ENCODE results near the gene RNF41.

RNF41 gene

GRCh38 chr12:56242986-56243385, 21.3 kb upstream of the RNF41 start:
- DNase-seq, result no peak

- DNase-seq, result no peak
Observed at GRCh38 chr12:56241424-56242303, 19.9 kb upstream of the RNF41 start.

GRCh38 chr12:56237552-56237951, 15.8 kb upstream of the RNF41 start:
- no peak for DNase-seq

- no peak for DNase-seq
Observed at GRCh38 chr12:56236985-56237384, 15.3 kb upstream of the RNF41 start.

GRCh38 chr12:56236091-56236490, 14.4 kb upstream of the RNF41 start:
- no peak for DNase-seq

- no peak for DNase-seq
Observed at GRCh38 chr12:56234746-56235436, 13.2 kb upstream of the RNF41 start.

GRCh38 chr12:56231184-56231582, 9.5 kb upstream of the RNF41 start:
- no peak for DNase-seq

GRCh38 chr12:56230432-56231183, 8.9 kb upstream of the RNF41 start:
- no peak for DNase-seq

- no peak for DNase-seq
Observed at GRCh38 chr12:56229916-56230431, 8.3 kb upstream of the RNF41 start, which contains the start of gene SLC39A5. Gene SLC39A5, plus strand, starts transcription at chr12:56230051. Its CDS starts 1,224 bp downstream, at chr12:56231275.

- DNase-seq, result no peak
Observed at GRCh38 chr12:56229082-56229481, 7.4 kb upstream of the RNF41 start.

GRCh38 chr12:56224954-56225353, 3.2 kb upstream of the RNF41 start:
- no peak for DNase-seq

GRCh38 chr12:56224102-56224701, 2.5 kb upstream of the RNF41 start, which contains the start of gene NABP2:
Gene NABP2, plus strand, starts transcription at chr12:56224342. Its CDS starts 515 bp downstream, at chr12:56224857.
- DNase-seq, result peak; percentile 97

- DNase-seq, result no peak
Observed at GRCh38 chr12:56223571-56224101, 1.9 kb upstream of the RNF41 start.

GRCh38 chr12:56222531-56222895, 791 bp upstream of the RNF41 start:
- no peak for DNase-seq

GRCh38 chr12:56221232-56221756, 428 bp downstream of the RNF41 start:
- no peak for DNase-seq

GRCh38 chr12:56220611-56221231, 1.0 kb downstream of the RNF41 start:
- DNase-seq, result no peak

GRCh38 chr12:56219840-56220239, 1.9 kb downstream of the RNF41 start:
- DNase-seq, result no peak

GRCh38 chr12:56216461-56216860, 5.3 kb downstream of the RNF41 start:
- DNase-seq, result no peak

GRCh38 chr12:56213878-56214277, 7.8 kb downstream of the RNF41 start:
- no peak for DNase-seq

- no peak for DNase-seq
Observed at GRCh38 chr12:56212361-56212760, 9.4 kb downstream of the RNF41 start.

- DNase-seq, result no peak
Observed at GRCh38 chr12:56208006-56208405, 13.7 kb downstream of the RNF41 start.

Measured in NCI-H1436 (cell line).